NCI-H446 treated with DMSO at 0.1 percent for 48 hours (cell line): ENCODE measurements around the gene CEACAM7.
"Not testable (repeated sequence)": the region's sequence is repeated elsewhere in the genome, so short reads cannot be mapped to it uniquely, and the experiment has no call there.

Source experiments
- DNase-seq: peaks from one replicate; lab custom pipeline; 2025; lab: John Stamatoyannopoulos, UW

CEACAM7 gene

DNA sequence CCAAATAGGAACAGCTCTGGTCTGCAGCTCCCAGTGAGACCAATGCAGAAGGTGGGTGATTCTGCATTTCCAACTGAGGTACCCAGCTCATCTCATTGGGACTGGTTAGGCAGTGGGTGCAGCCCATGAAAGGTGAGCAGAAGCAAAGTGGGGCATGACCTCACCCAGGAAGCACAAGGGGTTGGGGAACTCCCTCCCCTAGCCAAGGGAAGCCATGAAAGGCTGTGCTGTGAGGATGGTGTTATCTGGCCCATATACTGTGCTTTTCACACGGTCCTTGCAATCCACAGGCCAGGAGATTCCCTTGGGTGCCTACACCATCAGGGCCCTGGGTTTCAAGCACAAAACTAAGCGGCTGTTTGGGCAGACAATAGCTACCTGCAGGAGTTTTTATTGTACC is 31.3 kb downstream of the CEACAM7 start:
- DNase-seq, result not testable (repeated sequence)

DNA sequence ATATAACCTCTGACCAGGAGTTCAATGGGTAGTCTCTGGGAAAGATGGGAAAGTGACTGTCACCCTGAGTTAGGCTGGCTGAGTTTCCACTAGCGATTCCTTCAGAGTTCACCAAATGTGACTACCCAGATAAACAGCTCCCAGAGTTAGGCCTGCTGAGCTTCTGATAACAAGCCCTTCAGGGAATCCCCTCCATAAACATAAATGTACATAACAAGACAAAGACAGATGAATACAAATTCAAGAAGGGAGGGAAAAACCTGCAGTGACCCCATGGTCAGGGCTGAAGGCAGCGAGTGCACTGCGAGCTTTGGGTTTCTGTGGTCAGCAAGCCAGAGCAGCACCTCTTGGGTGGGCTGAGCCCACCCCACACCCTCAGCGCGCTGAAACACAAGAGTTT is 35.8 kb downstream of the CEACAM7 start:
- no peak for DNase-seq

DNA sequence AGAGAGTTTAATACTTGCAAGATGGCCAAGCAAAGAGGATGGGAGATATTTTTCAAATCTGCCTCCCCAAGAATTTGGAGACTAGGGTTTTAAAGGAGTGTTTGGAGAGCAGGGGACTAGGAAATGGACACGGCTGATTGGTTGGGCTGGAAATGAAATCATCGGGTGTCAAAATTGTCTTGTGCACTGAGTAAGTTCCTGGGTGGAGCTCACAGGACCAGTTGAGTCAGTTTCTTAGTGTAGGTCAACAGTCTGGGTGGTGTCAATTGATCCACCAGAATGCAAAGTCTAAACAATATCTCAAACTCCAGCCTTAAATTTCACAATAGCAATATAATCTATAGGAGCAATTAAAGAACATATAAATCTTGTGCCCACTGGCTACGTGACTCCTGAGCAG is 38.2 kb downstream of the CEACAM7 start:
- DNase-seq, result no peak

- no peak for DNase-seq
Observed at GRCh38 chr19:41646589-41647204, 41.4 kb downstream of the CEACAM7 start.

DNA sequence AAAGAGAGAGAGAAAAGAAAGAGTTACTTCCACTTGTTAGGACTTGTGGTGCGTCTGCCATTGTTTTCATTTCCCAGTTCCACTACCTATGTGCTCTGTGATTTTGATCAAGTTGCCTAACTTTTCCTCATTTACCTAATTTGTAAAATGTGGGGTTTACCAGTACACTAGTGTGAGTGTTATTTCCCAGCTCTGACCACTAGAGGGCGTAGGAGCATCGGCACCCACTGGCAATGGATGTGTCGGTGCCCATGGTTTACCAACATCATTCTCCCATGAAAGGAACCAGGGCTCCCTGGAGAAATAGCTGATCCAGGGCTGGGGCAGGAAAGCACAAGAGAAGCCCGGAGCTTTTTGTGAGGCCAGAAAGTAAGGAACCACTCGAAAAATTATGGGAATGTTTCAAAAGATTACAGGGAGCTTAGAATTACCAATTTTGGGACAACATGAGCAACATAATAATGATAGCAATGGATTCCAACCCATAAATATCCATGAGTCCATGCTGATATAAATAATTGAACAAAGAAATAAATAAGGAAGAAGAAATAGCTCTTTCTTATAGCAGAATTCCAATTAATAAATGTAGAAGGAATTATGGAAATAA is 46.1 kb downstream of the CEACAM7 start:
- peak; percentile 2 for DNase-seq

DNA sequence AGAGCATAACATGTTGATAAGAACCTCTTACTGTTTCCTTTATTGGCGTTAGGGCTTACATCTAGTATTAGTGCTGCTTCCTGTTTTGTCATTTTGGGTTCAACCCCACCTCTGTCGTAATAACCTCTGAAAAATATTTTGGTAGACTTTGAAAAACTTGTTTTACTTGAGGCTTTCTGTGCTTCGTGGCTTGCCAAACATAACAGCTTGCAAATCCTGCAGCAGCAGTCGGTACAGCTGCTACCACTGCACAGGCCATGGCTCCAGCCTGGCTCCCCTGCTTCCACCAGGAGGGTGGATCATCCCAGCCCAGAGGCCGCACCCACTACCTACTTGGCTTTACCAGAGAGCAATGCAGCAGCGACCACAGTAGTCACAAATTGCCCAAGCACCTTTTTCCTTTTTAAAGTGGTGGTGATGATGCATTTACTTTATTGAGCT is 49.4 kb downstream of the CEACAM7 start:
- no peak for DNase-seq

GRCh38 chr19:41637484-41637883 is 50.6 kb downstream of the CEACAM7 start:
- DNase-seq, result no peak

DNA sequence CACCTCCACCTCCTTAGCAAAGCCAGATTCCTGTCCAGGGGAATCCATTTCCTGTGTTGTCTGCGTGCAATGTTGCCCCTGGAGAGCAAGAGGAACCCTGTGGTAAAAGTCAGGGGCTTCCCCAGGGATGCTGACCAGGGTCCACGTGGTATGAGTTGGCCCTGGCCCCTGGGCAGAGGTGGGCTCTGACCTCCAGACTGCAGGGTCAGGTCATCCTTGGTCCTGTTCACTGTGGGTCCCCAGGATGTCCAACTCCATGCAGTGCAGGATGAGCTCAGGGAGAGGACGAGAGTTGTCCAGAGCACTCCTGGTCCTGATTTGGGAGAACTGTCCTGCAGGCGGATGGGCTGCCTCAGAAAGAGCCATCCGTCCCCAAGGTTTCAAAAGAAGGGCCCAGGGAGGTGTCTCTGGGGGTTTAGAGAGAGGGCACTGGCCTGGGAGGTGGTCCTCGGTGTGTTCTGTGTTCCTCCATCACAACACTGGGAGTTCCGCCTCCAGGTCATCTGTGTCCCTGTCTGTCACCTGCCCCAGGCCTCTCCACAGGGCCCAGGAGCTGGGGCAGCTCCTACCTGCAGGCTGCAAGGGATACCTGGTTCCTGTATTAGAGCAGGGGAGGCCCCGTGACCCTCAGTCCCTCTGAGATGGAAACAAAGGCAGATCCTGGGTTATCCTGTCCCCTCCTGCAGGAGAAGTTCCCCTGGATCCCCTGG is 59.9 kb downstream of the CEACAM7 start:
- DNase-seq, result no peak

DNA sequence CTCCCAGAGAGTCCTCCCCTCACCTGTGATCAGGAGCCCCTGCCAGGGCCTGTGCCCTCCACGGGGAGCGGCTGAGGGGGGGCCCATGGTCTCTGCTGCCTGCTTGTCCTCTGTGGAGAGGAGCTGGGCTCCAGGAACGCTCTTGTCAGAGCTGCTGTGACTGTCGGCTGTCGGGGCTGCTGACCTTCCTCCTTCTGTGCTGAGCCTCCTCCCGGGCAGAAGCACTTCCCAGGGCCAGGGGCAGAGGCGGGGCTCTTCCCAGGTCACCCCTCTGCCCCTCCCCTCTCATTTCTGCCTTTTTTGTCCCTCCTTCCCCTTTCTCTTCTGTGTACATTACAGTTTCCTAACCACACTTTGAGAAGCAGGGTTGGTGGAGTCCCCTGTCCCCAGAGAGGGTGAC is 61.2 kb downstream of the CEACAM7 start, which contains the start of gene CEACAM4:
Gene CEACAM4 (minus strand): TSS at position 198 of the 400 bp plus-strand sequence. CDS start 111 bp downstream, at position 87.
- no peak for DNase-seq

GRCh38 chr19:41626278-41626677 is 61.8 kb downstream of the CEACAM7 start:
- no peak for DNase-seq

DNA sequence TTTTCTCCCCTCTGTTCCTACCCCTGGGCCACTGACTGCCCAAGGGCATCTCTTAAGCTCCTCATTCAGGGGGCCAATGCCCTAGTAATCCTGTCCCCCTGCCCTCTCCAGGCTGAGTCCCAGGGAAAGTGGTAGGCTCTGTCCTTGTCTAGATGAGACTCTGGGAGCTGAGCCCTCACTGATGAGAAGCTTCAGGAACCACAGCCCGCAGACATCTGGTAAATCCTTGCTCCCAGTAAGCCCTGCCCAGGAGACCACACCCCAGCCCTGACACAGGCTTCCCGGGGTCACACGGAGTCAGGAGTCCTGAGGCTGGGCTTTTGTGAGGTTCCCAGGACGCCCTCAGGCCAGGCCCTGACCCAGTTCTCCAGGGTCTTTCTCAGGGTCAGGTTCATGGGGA is 63.1 kb downstream of the CEACAM7 start:
- no peak for DNase-seq

- DNase-seq, result no peak
Observed at GRCh38 chr19:41624515-41624914, 63.6 kb downstream of the CEACAM7 start.

DNA sequence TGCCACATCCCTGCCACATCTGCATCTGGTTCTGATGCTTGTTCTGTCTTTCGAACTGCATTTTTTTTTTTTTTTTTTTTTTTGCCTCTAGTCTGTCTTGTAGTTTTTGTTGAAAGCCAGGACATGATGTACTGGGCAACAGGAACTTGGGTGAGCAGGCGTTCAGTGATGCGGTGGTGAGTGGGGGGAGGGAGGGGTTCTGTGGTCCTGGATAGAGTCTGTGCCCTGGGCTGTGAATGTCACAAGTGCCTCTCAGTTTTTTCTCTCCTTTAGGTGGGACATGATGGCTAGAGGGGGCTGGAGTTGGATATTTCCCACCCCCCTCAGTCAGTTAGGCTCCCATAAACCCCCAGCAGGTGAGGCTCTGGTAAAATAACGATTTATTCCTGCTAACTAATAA is 64.7 kb downstream of the CEACAM7 start:
- DNase-seq, result no peak
